Astrocyte of the cerebellum (primary cell): ENCODE measurements around the gene ENPP3.

Experiments
- DNase-seq: peaks from one replicate; pipeline ENCODE4 v3.0.0-alpha.2; 2011; ENCODE audit warnings: low read depth
- H3K4me3 ChIP-seq: 2 replicates; pipeline ENCODE4 v1.5.1; 2011; ENCODE audit warnings: mild to moderate bottlenecking, low read depth, low read length, moderate library complexity
- in situ Hi-C: cut with HindIII; loops from 2 replicates; pipeline ENCODE4 v1.10.0; 2017; ENCODE audit warnings: low sequenced_read_pairs
- TF ChIP-seq, protein P1 (sequence below): IDR thresholded peaks from 2 replicates; pipeline ENCODE4 v1.5.1; 2012; ENCODE audit warnings: low read length, low read depth, moderate library complexity, mild to moderate bottlenecking; ENCODE audit errors: missing control alignments

Gene ENPP3

DNA sequence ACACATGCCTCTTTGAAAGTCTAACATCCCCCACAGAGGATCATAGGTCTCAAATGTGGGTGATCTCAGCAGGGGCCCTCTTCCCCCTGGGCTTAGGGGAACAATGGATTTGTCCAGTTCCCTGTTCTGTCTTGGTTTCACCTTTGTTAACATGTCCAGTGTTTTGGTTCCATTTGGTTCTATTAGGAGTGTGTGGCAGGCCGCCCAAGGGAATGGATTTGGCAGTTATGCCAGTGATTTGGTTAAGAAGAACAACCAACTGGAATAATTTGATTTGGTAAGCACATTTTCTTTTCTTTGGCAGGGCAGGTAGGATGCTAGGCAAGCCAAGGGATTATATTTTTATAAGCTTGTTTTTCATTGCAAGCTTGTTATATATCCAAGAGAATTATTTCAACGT lies 142.2 kb downstream of the ENPP3 start:
- peak; percentile 62 for DNase-seq
- H3K4me3 ChIP-seq = no peak overlapping the region
- TF ChIP-seq, protein P1, sequence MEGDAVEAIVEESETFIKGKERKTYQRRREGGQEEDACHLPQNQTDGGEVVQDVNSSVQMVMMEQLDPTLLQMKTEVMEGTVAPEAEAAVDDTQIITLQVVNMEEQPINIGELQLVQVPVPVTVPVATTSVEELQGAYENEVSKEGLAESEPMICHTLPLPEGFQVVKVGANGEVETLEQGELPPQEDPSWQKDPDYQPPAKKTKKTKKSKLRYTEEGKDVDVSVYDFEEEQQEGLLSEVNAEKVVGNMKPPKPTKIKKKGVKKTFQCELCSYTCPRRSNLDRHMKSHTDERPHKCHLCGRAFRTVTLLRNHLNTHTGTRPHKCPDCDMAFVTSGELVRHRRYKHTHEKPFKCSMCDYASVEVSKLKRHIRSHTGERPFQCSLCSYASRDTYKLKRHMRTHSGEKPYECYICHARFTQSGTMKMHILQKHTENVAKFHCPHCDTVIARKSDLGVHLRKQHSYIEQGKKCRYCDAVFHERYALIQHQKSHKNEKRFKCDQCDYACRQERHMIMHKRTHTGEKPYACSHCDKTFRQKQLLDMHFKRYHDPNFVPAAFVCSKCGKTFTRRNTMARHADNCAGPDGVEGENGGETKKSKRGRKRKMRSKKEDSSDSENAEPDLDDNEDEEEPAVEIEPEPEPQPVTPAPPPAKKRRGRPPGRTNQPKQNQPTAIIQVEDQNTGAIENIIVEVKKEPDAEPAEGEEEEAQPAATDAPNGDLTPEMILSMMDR = no peak
- in situ Hi-C loops = no loop called here

DNA sequence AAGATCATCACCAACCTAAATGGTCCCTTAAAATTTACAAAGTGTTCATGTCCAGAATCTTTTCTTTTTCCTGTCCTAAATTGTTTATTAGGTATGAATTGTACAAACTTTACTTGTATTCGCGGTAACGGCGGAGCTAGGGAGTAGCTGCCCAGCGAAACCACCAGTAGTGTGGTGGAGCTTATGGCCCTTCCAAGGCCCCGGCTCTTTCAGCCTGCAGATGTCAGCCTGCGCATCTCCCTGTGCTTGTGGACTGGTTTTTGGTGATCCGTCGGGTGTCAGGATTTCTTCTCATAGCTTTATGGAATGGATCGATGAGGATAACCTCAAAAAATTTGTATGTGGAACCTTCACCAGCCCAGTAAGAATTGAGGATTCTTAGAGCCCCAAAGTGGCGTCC lies 143.5 kb downstream of the ENPP3 start:
- no peak for DNase-seq
- in situ Hi-C loops = no loop called here
- TF ChIP-seq, protein P1 = no peak
- no peak overlapping the region for H3K4me3 ChIP-seq

DNA sequence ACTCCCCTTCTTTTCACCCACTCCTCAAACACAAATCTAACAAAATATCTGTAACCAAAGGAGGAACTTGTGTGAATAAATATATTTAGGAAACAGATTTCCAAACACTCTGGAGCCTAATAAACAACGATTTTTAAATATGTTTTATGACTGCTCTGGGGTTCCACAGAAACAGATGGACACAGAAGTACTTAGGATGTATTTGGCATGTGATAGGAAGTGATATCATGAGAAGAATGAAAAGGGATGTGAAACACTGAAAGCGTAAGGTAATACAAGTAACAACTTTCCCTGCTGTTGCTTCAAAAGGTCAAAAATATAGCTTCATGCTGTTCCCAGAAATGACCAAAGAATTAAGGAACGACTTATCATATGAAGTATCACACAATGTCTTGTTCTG lies 144.6 kb downstream of the ENPP3 start:
- no peak overlapping the region for H3K4me3 ChIP-seq
- TF ChIP-seq, protein P1 = no peak
- no peak for DNase-seq
- in situ Hi-C loops = no loop called here

DNA sequence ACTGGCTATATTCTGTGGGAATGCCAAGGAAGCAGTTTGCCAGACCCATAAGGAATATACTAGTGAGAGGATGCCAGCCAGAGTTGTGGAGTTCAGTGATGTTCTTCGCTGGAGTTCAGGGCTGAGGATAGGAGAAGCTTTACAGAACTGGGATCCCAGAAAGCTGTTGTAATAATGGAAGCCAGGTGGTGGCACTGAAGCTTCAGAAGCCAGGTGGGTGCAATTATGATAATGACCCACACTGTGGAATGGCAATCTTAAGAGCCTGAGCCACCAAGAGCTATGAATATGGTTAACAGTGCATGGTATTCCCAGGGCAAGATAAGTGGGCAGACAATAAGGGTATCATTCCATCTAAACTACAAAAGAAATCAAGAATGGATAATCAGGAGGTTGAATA lies 145.7 kb downstream of the ENPP3 start:
- no peak for DNase-seq
- TF ChIP-seq, protein P1 = no peak
- no peak overlapping the region for H3K4me3 ChIP-seq
- in situ Hi-C loops = no loop called here

DNA sequence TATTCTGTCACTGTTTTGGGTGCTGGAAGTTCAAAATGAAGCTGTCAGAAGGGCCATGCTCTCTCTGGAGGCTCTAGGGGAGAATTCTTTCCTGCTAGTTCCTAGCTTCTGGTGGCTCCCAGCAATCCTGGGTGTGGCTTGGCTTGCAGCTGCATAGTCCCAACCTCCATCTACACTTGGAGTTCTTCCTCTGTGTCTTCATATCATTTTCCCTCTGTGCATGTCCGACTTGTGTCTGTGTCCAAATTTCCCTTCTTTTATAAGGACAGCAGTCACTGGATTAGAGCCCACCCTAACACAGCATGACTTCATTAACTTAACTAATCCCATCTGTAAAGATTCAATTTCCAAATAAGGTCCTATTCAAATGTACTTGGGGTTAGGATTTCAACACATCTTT lies 147.5 kb downstream of the ENPP3 start:
- in situ Hi-C loops = no loop called here
- DNase-seq = no peak
- TF ChIP-seq, protein P1 = no peak
- H3K4me3 ChIP-seq = no peak overlapping the region

DNA sequence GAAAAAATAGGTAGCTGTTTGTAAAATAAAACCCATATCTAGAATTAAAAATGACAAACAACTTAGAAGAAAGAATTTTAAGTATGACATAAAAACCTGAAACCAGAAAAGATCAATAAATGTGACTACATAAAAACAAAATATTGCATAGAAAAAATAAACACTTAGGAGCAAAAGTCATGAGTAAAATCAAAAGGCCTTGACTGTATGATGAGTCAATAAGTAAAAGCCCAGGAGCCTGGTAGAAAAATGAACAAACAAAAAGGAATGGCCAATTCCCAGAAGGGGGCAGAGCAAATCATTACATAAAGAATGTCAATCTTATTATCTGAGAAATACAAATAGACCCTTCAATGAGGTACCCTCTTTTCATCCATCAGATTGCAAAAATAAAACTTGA lies 150.0 kb downstream of the ENPP3 start:
- no peak for DNase-seq
- no peak overlapping the region for H3K4me3 ChIP-seq
- in situ Hi-C loops = no loop called here
- TF ChIP-seq, protein P1 = no peak
